GM12874 (cell line): Measurements from ENCODE around the gene KIF18A.

Experiments used
- TF ChIP-seq, protein P1 (sequence below): IDR thresholded peaks from 2 replicates; pipeline ENCODE4 v1.5.1; 2011; ENCODE audit warnings: low read depth, mild to moderate bottlenecking, control low read depth, low read length, moderate library complexity; ENCODE audit not compliant: insufficient read depth

The KIF18A gene

DNA sequence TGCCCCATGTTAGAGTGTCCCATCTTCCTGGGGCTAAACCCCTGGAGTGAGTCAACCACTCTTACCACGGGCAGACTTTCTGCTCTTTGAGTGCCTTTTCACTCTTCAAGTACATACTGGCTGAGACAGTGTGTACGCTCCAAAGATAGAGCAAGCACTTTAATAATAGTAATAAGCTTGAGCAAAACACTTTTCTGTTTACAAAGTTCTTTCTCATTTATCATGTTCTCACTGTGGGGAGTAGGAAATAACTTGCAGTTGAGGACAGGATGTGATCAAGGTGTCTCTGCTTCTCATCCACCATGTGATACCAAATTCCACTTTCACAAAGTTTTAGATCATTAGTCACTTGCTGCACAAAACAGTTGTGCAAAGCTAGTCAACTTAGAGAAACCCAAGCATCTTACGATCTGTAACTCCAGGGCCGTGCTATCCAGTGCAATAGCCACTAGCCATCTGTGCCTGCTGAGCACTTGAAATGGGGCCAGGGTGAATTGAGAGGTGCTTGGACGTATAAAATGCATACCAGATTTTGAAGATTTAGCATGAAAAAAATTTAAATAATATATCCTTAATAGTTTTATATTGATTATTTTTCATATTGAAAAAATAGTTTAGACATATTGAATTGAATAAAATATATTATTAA, 135.3 kb downstream of the KIF18A start:
- TF ChIP-seq, protein P1, sequence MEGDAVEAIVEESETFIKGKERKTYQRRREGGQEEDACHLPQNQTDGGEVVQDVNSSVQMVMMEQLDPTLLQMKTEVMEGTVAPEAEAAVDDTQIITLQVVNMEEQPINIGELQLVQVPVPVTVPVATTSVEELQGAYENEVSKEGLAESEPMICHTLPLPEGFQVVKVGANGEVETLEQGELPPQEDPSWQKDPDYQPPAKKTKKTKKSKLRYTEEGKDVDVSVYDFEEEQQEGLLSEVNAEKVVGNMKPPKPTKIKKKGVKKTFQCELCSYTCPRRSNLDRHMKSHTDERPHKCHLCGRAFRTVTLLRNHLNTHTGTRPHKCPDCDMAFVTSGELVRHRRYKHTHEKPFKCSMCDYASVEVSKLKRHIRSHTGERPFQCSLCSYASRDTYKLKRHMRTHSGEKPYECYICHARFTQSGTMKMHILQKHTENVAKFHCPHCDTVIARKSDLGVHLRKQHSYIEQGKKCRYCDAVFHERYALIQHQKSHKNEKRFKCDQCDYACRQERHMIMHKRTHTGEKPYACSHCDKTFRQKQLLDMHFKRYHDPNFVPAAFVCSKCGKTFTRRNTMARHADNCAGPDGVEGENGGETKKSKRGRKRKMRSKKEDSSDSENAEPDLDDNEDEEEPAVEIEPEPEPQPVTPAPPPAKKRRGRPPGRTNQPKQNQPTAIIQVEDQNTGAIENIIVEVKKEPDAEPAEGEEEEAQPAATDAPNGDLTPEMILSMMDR: no peak

DNA sequence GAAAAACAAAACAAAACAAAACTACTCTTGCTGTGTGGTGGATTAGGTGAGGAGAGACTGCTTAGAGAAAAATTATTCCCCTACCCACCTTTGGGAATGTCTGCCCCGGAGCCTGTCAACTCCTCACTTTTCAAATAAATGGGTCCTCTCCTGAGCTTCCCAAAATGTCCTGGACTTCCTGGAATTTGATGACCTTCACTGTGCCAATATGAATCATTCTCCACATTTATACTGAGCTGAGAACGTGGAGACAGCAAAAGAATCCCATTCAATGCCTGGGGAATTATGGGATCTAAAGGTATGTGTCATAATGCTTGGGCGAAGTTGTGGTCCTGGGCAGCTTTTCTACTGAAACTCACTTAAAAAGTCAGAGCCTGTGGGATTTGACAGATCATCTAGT, 136.8 kb downstream of the KIF18A start:
- TF ChIP-seq, protein P1: no peak
